HG02610 (cell line): Measurements from ENCODE around the gene FAF1.

Experiments
- ATAC-seq: cut with Tn5 transposase; IDR thresholded peaks from one replicate; pipeline ENCODE4 v1.9.1; 2021; ENCODE audit warnings: mild to moderate bottlenecking, moderate library complexity; ENCODE audit not compliant: unreplicated experiment

Gene FAF1

DNA sequence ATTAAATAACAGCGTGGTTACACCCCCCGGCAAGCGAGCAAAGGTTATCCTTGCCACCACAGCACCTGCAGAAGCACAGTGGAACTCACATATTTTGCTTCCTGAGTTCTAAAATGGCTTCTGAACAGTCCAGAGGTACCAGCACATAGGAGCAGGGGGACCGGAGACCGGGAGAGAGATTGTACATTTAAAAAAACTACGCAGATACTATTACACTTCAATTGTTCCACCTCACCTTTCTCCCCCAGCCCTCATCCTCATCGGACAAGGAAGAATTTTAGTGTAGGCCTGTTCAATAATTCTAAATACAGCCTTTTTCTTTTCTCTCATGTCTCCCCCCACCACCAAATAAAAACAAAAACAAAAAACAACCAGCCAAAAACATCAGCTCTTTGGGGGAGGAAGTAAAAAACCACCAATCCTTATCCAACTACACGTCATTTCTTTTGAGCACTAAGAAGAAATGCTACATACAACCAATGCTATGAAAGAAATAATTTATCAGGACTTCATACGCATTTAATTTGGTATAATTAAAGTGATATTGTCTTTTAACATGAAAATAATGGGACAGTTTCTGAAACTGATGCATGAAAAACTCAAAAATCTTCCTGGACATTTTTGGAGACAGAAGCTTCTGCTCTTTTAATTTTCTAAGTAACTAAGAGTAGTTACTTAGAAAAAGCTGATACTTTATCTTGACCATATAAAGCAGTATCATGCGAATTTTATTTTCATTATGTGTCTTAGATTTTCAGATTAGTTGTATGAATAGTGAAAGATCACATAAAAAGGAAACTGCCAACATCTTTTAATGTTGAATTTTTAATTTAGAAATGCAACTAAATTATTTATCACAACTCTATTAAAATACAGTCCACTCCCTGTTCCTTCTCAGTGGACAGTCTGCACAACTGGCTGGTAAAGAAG, 19.1 kb upstream of the FAF1 start:
- no peak for ATAC-seq

DNA sequence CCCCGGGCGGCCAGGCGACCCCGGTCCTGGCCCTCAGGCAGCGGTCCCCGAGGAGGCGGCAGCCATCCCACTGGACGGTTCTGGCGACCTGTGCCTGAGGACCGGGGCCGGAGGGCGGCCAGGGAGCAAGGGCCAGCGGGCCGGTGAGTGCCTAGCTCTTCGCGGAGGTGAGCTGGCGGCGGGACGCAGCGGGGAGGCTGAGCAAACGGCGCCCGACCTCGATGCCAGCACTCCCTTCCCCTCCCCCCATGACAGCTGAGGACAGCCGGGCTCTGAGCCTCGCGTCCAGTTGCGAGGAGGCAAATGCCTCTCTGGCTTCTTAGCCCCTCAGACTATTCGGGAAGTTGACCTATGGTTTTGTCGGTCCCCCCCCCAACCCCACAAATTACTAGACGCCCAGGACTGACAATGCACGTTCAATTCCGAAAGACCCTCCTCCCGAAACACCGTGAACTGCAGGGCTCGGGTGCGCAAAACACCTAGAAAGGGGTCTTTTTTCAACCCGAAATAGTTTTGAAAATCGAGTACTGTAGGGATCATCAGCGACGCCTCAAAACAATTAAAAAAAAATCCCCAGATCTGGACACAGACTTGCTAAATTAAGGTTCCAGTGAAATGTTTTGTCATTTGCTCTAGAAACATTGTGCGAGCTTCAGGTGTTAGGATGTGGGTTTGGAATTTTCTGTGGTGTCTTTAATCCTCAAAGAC, 18.2 kb upstream of the FAF1 start:
- peak; percentile 35 for ATAC-seq

- peak; percentile 57 for ATAC-seq
Observed at GRCh38 chr1:50977575-50978143, 17.6 kb upstream of the FAF1 start.

GRCh38 chr1:50976890-50977574, 17.0 kb upstream of the FAF1 start:
- peak; percentile 72 for ATAC-seq

GRCh38 chr1:50976111-50976889, 16.2 kb upstream of the FAF1 start:
- ATAC-seq: peak; percentile 0

GRCh38 chr1:50975436-50975835, 15.4 kb upstream of the FAF1 start:
- no peak for ATAC-seq

DNA sequence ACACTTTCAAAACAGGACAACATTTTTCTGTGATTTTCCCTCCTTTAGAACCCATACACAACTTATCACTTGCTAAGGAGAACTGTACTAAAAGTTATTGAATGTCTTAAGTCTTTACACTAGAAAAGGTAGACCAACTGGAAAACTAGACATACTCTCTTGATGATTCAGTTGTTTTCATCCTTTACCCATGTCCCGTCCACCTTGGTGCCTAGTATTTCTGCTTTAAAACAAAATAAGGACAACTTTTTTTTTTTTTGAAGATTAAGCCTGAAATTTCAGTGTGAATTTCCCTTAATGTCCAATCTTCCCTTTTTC, 14.5 kb upstream of the FAF1 start:
- no peak for ATAC-seq

- no peak for ATAC-seq
Observed at GRCh38 chr1:50973875-50974617, 14.0 kb upstream of the FAF1 start.

GRCh38 chr1:50973255-50973654, 13.2 kb upstream of the FAF1 start:
- no peak for ATAC-seq

DNA sequence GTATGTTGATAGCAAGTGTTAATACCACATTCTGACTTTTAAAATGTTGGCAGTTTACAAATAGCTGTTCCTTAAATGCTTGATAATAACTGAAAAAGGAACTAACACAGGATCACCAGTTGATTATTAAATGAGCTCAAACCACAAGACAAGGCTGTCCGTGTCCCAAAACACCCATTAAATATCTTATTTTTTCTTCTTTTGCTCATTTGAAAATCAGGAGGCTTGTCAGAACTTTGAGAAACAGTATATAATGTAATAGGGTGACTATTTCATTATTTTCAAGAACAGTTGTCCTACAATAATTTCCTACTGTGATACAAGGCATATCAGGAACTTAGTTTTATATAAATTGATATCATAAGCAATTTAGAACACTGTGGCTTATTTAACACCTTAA, 12.7 kb upstream of the FAF1 start:
- no peak for ATAC-seq

DNA sequence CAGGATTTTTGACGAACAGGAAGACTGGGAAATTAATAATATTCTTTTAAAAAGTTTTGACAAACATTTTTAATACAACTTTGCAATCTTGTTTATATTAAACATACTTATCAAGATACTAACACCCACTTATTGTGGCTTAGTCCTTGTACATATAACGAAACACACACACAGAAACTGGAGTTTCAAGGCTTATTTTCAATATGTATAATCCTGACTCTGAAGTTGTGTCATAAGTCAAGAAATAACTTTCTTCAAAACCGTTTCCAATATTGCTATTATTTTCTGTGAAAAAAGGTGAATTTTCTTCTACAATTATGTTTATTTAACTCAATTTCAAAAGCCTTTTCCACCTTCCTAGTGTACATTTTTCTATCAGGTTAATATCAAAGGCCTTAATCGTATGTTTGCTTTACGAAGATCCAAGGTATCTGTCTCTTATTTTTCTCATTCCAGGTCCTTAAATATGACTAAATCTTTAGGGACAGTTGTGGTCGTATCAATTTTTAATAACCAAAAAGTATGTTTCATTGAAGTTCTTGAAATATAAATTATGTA, 11.8 kb upstream of the FAF1 start:
- ATAC-seq: no peak

DNA sequence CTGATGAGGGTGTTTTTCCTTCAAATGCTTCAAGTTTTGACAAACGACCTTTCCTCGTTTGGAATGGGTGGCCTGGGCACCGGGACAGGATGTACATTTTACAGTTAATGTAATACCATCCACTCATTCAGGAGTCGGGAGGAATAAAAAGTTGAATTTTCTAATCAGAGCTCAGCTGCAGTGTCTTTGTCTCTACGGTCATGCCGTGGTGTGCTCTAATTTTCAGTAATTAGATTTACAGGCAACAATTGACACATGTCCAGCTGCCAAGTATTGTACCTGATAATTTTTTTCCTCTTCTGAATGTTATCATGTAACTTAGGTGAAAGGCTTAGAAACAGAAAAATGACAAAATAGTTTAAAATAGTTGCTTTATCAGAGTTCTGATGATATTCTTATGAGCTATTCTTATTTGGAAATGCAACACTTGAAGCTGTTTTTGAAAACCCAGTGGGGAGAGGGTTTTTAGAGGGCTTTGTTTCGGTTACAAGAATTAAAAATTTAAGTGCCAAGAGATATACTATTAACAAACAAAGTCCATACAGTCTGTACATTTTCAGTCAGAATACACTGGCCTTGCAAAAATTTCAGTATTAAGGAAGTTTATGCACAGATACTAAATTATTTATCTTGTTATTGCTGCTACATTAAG, 11.0 kb upstream of the FAF1 start:
- ATAC-seq: no peak

GRCh38 chr1:50970509-50970887, 10.4 kb upstream of the FAF1 start:
- ATAC-seq: no peak

DNA sequence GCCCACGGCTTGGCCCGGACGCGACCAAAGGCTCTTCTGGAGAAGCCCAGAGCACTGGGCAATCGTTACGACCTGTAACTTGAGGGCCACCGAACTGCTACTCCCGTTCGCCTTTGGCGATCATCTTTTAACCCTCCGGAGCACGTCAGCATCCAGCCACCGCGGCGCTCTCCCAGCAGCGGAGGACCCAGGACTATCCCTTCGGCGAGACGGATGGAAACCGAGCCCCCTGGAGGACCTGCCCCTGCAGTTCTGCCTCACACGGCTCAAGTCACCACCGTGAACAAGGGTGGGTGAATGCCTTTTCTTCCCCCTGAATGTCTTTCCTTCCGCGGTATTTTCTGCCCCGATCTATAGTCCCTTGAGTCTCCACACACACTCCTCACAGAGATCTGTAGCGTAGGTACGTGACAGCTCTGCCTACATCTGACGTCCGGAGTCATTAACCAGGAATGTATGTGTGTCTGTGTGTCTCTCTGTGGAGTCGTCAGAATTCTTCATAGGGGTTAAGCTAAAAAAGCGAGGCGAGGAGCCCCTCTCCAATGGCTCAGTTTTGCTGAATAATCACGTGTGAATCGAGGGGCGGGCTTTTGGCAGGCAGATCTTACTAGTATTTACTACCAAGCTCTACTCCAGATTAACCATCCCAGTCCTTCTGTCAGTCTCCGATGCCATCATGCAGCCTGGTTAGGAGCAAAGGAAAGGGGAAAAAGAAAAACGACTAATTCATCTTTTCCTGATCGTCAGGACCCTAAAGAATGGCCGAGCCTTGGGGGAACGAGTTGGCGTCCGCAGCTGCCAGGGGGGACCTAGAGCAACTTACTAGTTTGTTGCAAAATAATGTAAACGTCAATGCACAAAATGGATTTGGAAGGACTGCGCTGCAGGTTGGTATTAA, 9.8 kb upstream of the FAF1 start, which contains the start of gene CDKN2C:
CDKN2C (plus strand) TSS at position 635 of the 898 bp plus-strand sequence; CDS start at position 759, 124 bp downstream.
- peak; percentile 33 for ATAC-seq

GRCh38 chr1:50968821-50969610, 8.9 kb upstream of the FAF1 start:
- peak; percentile 27 for ATAC-seq

DNA sequence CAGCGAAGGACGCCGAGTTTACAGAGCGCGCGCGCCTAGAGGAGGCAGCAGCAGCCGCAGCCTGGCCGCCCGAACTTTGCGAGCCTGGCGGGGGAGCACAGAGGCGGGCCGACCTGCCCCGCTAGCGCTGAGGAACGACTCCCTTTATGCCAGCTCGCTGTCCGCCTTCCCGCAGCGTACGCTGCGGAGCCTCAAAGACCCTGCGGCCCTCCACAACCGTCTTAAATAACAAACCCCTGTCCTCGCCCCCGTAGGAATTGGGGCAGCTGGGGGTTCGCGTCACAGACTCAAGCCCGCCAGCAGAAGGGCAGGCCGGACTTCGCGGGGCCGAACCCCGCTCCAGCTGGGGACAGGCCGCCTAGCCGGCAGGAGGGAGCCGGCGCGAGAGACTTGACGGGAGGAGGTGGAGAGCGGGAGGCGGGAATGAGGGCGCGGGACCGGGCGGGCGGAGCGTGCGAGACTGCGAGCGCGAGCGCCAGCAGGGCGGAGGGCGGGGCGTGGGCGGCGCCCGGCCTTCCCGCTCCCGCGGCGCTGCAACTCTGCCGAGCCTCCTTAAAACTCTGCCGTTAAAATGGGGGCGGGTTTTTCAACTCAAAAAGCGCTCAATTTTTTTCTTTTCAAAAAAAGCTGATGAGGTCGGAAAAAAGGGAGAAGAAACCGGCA, 8.2 kb upstream of the FAF1 start:
- peak; percentile 68 for ATAC-seq
